HCT116 (cell line): Measurements from ENCODE around the gene KRTAP4-1. TPM values are rescaled to one million over a fixed set of nuclear protein-coding genes. Genes with fewer than 3 reads are reported as not detected.
"Not testable (repeated sequence)": the region's sequence is repeated elsewhere in the genome, so short reads cannot be mapped to it uniquely, and the experiment has no call there.

Experiments used
- ATAC-seq: fragments of 200-7000 bp; cut with Tn5 transposase; 2 replicates; pipeline ENCODE4 v1.9.1; 2020; ENCODE audit warnings: mild to moderate bottlenecking, moderate library complexity
- BruUV-seq: library from RNA; stranded (reverse); fragments of 400-500 nt; replicated peaks from 2 replicates; lab custom pipeline; 2021; lab: Mats Ljungman, UMichigan
- CTCF ChIA-PET: fragments of 300-600 bp; sonication (Branson Sonifier 250); formaldehyde crosslinking; loops from one replicate; lab custom pipeline; 2021; ENCODE audit warnings: antibody characterized with exemption; lab: Charles Lee
- POLR2A ChIA-PET: fragments of 300-600, 350-600 bp; sonication (Branson Sonifier 250); formaldehyde crosslinking; loops from one replicate; lab custom pipeline; 2021; ENCODE audit warnings: antibody characterized with exemption; lab: Charles Lee
- RAD21 ChIA-PET, 2 experiments: fragments of 300-600 bp; sonication (Branson Sonifier 250); formaldehyde crosslinking; loops; one replicate each; lab custom pipeline; 2023; ENCODE audit warnings: low total read pairs in 2 of 2; ENCODE audit not compliant: uncharacterized antibody in 2 of 2, unreplicated experiment in 2 of 2, low non-redundant PET in 1 of 2; lab: Charles Lee
- DNase-seq: peaks from one replicate; pipeline ENCODE4 v3.0.0-alpha.2; 2010; ENCODE audit warnings: low read depth, low spot score
- H2AFZ ChIP-seq: fragments of 200-600 bp; shearing (Covaris generic), sonication (generic); 2 replicates; pipeline ENCODE4 v1.6.1; 2017; ENCODE audit warnings: low read depth, mixed run types, mixed read lengths, antibody characterized with exemption, low read length; ENCODE audit not compliant: poor library complexity, severe bottlenecking
- H3K27ac ChIP-seq: 2 replicates; pipeline ENCODE4 v1.5.1; 2012; ENCODE audit warnings: low read depth, low read length
- H3K27me3 ChIP-seq: fragments of 200-600 bp; sonication (generic); 2 replicates; pipeline ENCODE4 v1.6.1; 2016; ENCODE audit warnings: mixed run types, low read length, mixed read lengths; ENCODE audit not compliant: insufficient read depth
- H3K36me3 ChIP-seq, 2 experiments: fragments of 200-500 bp in 1 of 2; fragments of 200-600 bp in 1 of 2; sonication (Bioruptor generic) in 1 of 2; sonication (generic) in 1 of 2; 2 replicates each; pipeline versions ENCODE4 v1.5.1 to v1.6.1; 2014 to 2016; ENCODE audit warnings: low read length in 2 of 2, inconsistent platforms in 1 of 2, mixed read lengths in 1 of 2, mixed run types in 1 of 2; ENCODE audit not compliant: insufficient read depth in 2 of 2, control insufficient read depth in 1 of 2
- H3K4me1 ChIP-seq, 2 experiments: fragments of 200-600 bp in 1 of 2; sonication (generic) in 1 of 2; 2 replicates each; pipeline versions ENCODE4 v1.5.1 to v1.6.1; 2012 to 2017; ENCODE audit warnings: low read length in 2 of 2, inconsistent platforms in 1 of 2, mild to moderate bottlenecking in 1 of 2, mixed read lengths in 1 of 2, mixed run types in 1 of 2, moderate library complexity in 1 of 2; ENCODE audit not compliant: insufficient read depth in 2 of 2, control insufficient read depth in 1 of 2
- H3K4me2 ChIP-seq: fragments of 200-600 bp; sonication (generic); 2 replicates; pipeline ENCODE4 v1.6.1; 2017; ENCODE audit warnings: mixed run types, low read length, mixed read lengths
- H3K4me3 ChIP-seq, 2 experiments: fragments of 200-600 bp in 1 of 2; sonication (generic) in 1 of 2; replicated peaks in 1 of 2; 2 replicates each; pipeline ENCODE4 v1.5.1; 2011 to 2016; ENCODE audit warnings: low read length in 2 of 2, control low read depth in 1 of 2, low read depth in 1 of 2, mild to moderate bottlenecking in 1 of 2, mixed read lengths in 1 of 2, mixed run types in 1 of 2
- H3K79me2 ChIP-seq: fragments of 200-600 bp; sonication (generic); 2 replicates; pipeline ENCODE4 v1.6.1; 2017; ENCODE audit warnings: mild to moderate bottlenecking, mixed run types, low read length, moderate library complexity, mixed read lengths; ENCODE audit not compliant: insufficient read depth
- H3K9ac ChIP-seq: fragments of 200-600 bp; sonication (generic); 2 replicates; pipeline ENCODE4 v1.6.1; 2016; ENCODE audit warnings: low read length, mixed read lengths
- H3K9me2 ChIP-seq: fragments of 200-600 bp; sonication (generic), shearing (Covaris generic); 2 replicates; pipeline ENCODE4 v1.6.1; 2017; ENCODE audit warnings: mixed run types, mild to moderate bottlenecking, moderate library complexity; ENCODE audit not compliant: insufficient read depth
- H3K9me3 ChIP-seq, 2 experiments: fragments of 200-500 bp in 1 of 2; fragments of 200-600 bp in 1 of 2; sonication (Bioruptor generic) in 1 of 2; sonication (generic) in 1 of 2; 2 replicates each; pipeline ENCODE4 v1.6.1; 2014 to 2017; ENCODE audit warnings: low read length in 2 of 2, mixed read lengths in 2 of 2, inconsistent platforms in 1 of 2, low read depth in 1 of 2, mild to moderate bottlenecking in 1 of 2, mixed run types in 1 of 2, moderate library complexity in 1 of 2; ENCODE audit not compliant: control insufficient read depth in 1 of 2, insufficient read depth in 1 of 2
- H4K20me1 ChIP-seq: fragments of 200-600 bp; sonication (generic), shearing (Covaris generic); 2 replicates; pipeline ENCODE4 v1.6.1; 2017; ENCODE audit warnings: mixed run types, mild to moderate bottlenecking, moderate library complexity; ENCODE audit not compliant: insufficient read depth
- CBX3 ChIP-seq: IDR thresholded peaks from 2 replicates; pipeline ENCODE4 v1.6.1; 2012; ENCODE audit warnings: low read depth
- CEBPB ChIP-seq: IDR thresholded peaks from 2 replicates; pipeline ENCODE4 v1.6.1; 2012; ENCODE audit warnings: low read depth
- EGR1 ChIP-seq: IDR thresholded peaks from 2 replicates; pipeline ENCODE4 v1.6.1; 2012; ENCODE audit warnings: low read depth
- ELF1 ChIP-seq: IDR thresholded peaks from 2 replicates; pipeline ENCODE4 v1.6.1; 2012; ENCODE audit warnings: low read depth, borderline replicate concordance
- EZH2phosphoT487 ChIP-seq: fragments of 200-600 bp; IDR thresholded peaks from 2 replicates; pipeline ENCODE4 v1.6.1; 2018; ENCODE audit warnings: antibody characterized with exemption, borderline replicate concordance
- FOSL1 ChIP-seq: IDR thresholded peaks from 2 replicates; pipeline ENCODE4 v1.6.1; 2012; ENCODE audit warnings: low read depth
- JUND ChIP-seq: IDR thresholded peaks from 2 replicates; pipeline ENCODE4 v1.6.1; 2012
- POLR2A ChIP-seq: IDR thresholded peaks from 2 replicates; pipeline ENCODE4 v1.7.0; 2011; ENCODE audit warnings: borderline replicate concordance; ENCODE audit not compliant: insufficient read depth, insufficient read length; ENCODE audit errors: extremely low read depth
- POLR2AphosphoS5 ChIP-seq: IDR thresholded peaks from 2 replicates; pipeline ENCODE4 v1.6.1; 2011; ENCODE audit warnings: mild to moderate bottlenecking, low read depth, low read length, moderate library complexity
- RAD21 ChIP-seq: IDR thresholded peaks from 2 replicates; pipeline ENCODE4 v1.6.1; 2012; ENCODE audit warnings: low read depth, mild to moderate bottlenecking
- SRF ChIP-seq: IDR thresholded peaks from 2 replicates; pipeline ENCODE4 v1.6.1; 2012; ENCODE audit warnings: low read depth
- TCF7L2 ChIP-seq: IDR thresholded peaks from 2 replicates; pipeline ENCODE4 v1.7.0; 2011; ENCODE audit warnings: borderline replicate concordance, inconsistent platforms; ENCODE audit not compliant: insufficient read depth, insufficient read length; ENCODE audit errors: extremely low read depth
- YY1 ChIP-seq: IDR thresholded peaks from 2 replicates; pipeline ENCODE4 v1.6.1; 2011; ENCODE audit warnings: low read length, low read depth, moderate library complexity, mild to moderate bottlenecking; ENCODE audit not compliant: insufficient replicate concordance; ENCODE audit errors: extremely low read depth
- intact Hi-C: fragments of 100-400 bp; cut with micrococcal nuclease; formaldehyde crosslinking; loops from 2 replicates; pipeline ENCODE4 v1.10.0; 2022
- total RNA-seq: library from RNA; stranded (reverse); gene quantifications from one replicate; pipeline ENCODE4 v1.2.1, GENCODE V29; 2021; ENCODE audit not compliant: unreplicated experiment
- TF ChIP-seq, protein P1 (sequence below): IDR thresholded peaks from 2 replicates; pipeline ENCODE4 v1.6.1; 2012
- TF ChIP-seq, protein P2 (sequence below): IDR thresholded peaks from 2 replicates; pipeline ENCODE4 v1.6.1; 2012
- TF ChIP-seq, protein P3 (sequence below), 3 experiments: fragments of 200-600 bp in 1 of 3; sonication (generic) in 1 of 3; IDR thresholded peaks in 2 of 3; conservative IDR thresholded peaks in 1 of 3; 2 replicates each; pipeline ENCODE4 v1.5.1; 2012 to 2017; ENCODE audit warnings: low read depth in 2 of 3, low read length in 2 of 3, antibody characterized with exemption in 1 of 3, borderline replicate concordance in 1 of 3, control low read depth in 1 of 3, mild to moderate bottlenecking in 1 of 3, mixed read lengths in 1 of 3, mixed run types in 1 of 3, moderate library complexity in 1 of 3; ENCODE audit not compliant: insufficient read depth in 1 of 3

KRTAP4-1 gene
- total RNA-seq, 1 experiment from 2014 or later: not detected

DNA sequence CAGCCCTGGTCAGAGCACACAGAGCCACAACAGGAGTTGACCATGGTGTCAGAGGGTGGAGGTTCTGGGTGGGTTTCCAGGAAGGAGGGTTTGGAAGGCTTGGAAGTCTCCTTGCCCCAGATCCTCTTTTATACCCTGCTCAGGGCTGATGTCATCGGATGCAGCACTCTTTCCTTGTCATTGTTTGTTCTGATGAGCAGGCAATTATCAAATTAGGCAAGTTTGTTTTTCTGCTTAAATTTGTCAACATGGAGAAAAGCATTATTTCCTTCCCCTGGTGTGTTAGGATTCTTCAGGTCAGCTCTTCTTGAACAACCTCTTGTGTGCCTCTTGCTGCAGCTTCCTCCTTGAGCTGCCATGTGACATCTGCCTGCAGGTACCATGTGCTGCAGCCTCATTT lies 24.1 kb downstream of the KRTAP4-1 start, which contains the start of gene KRTAP4-4:
KRTAP4-4 (minus strand) TSS at position 101 of the 400 bp plus-strand sequence; CDS start at position 44, 57 bp downstream.
- no peaks in the 10 kb centered on the region for H3K9me2 ChIP-seq
- H2AFZ ChIP-seq: peak within 1 kb of the TSS; percentile 77
- BruUV-seq: no TSS peak
- TF ChIP-seq, protein P1, sequence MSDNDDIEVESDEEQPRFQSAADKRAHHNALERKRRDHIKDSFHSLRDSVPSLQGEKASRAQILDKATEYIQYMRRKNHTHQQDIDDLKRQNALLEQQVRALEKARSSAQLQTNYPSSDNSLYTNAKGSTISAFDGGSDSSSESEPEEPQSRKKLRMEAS: no peak; the same call in 1 of the 2 replicates
- TF ChIP-seq EGR1: no peak
- TF ChIP-seq JUND: no peak
- no peak for TF ChIP-seq FOSL1
- no peak for TF ChIP-seq POLR2AphosphoS5
- no peak for TF ChIP-seq YY1
- TF ChIP-seq, protein P2, sequence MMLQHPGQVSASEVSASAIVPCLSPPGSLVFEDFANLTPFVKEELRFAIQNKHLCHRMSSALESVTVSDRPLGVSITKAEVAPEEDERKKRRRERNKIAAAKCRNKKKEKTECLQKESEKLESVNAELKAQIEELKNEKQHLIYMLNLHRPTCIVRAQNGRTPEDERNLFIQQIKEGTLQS: no peak
- no peak for TF ChIP-seq EZH2phosphoT487
- no peak for TF ChIP-seq RAD21
- no peak for TF ChIP-seq SRF
- TF ChIP-seq POLR2A: no peak
- TF ChIP-seq ELF1: no peak
- TF ChIP-seq CBX3: no peak
- no peak for TF ChIP-seq CEBPB
- no peak for TF ChIP-seq TCF7L2
- TF ChIP-seq, protein P3, sequence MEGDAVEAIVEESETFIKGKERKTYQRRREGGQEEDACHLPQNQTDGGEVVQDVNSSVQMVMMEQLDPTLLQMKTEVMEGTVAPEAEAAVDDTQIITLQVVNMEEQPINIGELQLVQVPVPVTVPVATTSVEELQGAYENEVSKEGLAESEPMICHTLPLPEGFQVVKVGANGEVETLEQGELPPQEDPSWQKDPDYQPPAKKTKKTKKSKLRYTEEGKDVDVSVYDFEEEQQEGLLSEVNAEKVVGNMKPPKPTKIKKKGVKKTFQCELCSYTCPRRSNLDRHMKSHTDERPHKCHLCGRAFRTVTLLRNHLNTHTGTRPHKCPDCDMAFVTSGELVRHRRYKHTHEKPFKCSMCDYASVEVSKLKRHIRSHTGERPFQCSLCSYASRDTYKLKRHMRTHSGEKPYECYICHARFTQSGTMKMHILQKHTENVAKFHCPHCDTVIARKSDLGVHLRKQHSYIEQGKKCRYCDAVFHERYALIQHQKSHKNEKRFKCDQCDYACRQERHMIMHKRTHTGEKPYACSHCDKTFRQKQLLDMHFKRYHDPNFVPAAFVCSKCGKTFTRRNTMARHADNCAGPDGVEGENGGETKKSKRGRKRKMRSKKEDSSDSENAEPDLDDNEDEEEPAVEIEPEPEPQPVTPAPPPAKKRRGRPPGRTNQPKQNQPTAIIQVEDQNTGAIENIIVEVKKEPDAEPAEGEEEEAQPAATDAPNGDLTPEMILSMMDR (IDR thresholded peaks at IDR 0.05 in 2 of 3, conservative IDR thresholded peaks at IDR 0.05 in 1 of 3; ENCODE audit: borderline replicate concordance in 1 of 3, insufficient read depth in 1 of 3, low read depth in 2 of 3, low read length in 2 of 3): no peak
- intact Hi-C loops: no loop called here
- no peaks in the 10 kb centered on the region for H3K36me3 ChIP-seq
- ChIA-PET POLR2A (no interaction called here), CTCF (no interaction called here), RAD21 (no interaction called here)
- H3K4me3 ChIP-seq: no peak within 1 kb of the TSS
- H3K27me3 ChIP-seq: no peaks in the 10 kb centered on the region
- H3K4me2 ChIP-seq: no peak within 1 kb of the TSS
- DNase-seq (no peak), ATAC-seq (no peak)
- no peak within 1 kb of the TSS for H3K27ac ChIP-seq
- no peaks in the 10 kb centered on the region for H4K20me1 ChIP-seq
- no peaks in the 10 kb centered on the region for H3K4me1 ChIP-seq
- H3K9ac ChIP-seq: no peak within 1 kb of the TSS
- no peaks in the 10 kb centered on the region for H3K79me2 ChIP-seq
- H3K9me3 ChIP-seq: no peaks in the 10 kb centered on the region; a peak in 1 of 4 replicates

DNA sequence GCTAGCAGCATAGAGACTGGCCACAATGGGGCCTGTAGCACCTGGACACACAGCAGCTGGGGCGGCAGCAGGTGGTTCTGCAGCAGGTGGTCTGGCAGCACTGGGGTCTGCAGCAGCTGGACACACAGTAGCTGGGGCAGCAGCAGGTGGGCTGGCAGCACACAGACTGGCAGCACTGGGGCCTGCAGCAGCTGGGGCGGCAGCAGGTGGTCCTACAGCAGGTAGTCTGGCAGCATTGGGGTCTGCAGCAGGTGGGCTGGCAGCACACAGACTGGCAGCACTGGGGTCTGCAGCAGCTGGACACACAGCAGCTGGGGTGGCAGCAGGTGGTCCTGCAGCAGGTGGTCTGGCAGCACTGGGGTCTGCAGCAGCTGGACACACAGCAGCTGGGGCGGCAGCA lies 24.5 kb downstream of the KRTAP4-1 start:
- ATAC-seq, H3K36me3 ChIP-seq, H3K4me3 ChIP-seq, H3K27ac ChIP-seq, H3K9me3 ChIP-seq, DNase-seq, RAD21 ChIA-PET, H4K20me1 ChIP-seq, CTCF ChIA-PET, H3K4me2 ChIP-seq, H3K27me3 ChIP-seq, H3K4me1 ChIP-seq, intact Hi-C loops, H2AFZ ChIP-seq, H3K9ac ChIP-seq, H3K9me2 ChIP-seq, H3K79me2 ChIP-seq, BruUV-seq, POLR2A ChIA-PET: not testable (repeated sequence)
